SK-N-SH (cell line): ENCODE measurements around the gene PPM1L. TPM values are rescaled to one million over a fixed set of nuclear protein-coding genes. Genes with fewer than 3 reads are reported as not detected.

Source experiments
- CTCF ChIA-PET: fragments of 300-600, 350-600 bp; formaldehyde crosslinking; extraction: SDS; loops from one replicate; lab custom pipeline; 2021; lab: Yijun Ruan, JAX
- POLR2A ChIA-PET: fragments of 350-600 bp; sonication (Branson Sonifier 250); formaldehyde crosslinking; extraction: SDS; loops from one replicate; lab custom pipeline; 2020; ENCODE audit warnings: antibody characterized with exemption, inconsistent platforms; lab: Yijun Ruan, JAX
- DNase-seq: peaks from one replicate; pipeline ENCODE4 v3.0.0; 2012
- H2AFZ ChIP-seq: fragments of 200-600 bp; sonication (generic); 2 replicates; pipeline ENCODE4 v1.8.1; 2016; ENCODE audit warnings: antibody characterized with exemption, mild to moderate bottlenecking, low read depth
- H3F3A ChIP-seq: fragments of 200-600 bp; sonication (generic); replicated peaks from 2 replicates; pipeline ENCODE3; 2016; ENCODE audit warnings: antibody characterized with exemption, mild to moderate bottlenecking; ENCODE audit not compliant: insufficient read depth
- H3K27ac ChIP-seq, 2 experiments: fragments of 200-500 bp in 1 of 2; fragments of 200-600 bp in 1 of 2; sonication (Bioruptor generic) in 1 of 2; sonication (generic), shearing (Covaris generic) in 1 of 2; 2 replicates each; pipeline versions ENCODE4 v1.5.1 to v1.6.1; 2014 to 2016; ENCODE audit warnings: low read depth in 2 of 2, inconsistent platforms in 1 of 2, low read length in 1 of 2, mild to moderate bottlenecking in 1 of 2, mixed read lengths in 1 of 2
- H3K27me3 ChIP-seq: fragments of 200-600 bp; sonication (generic), shearing (Covaris generic); 2 replicates; pipeline ENCODE4 v1.6.1; 2016; ENCODE audit warnings: mixed run types; ENCODE audit not compliant: insufficient read depth
- H3K36me3 ChIP-seq, 2 experiments: fragments of 200-500 bp in 1 of 2; fragments of 200-600 bp in 1 of 2; sonication (Bioruptor generic) in 1 of 2; sonication (generic) in 1 of 2; replicated peaks in 1 of 2; 2 replicates each; pipeline versions ENCODE3 to v1.5.1; 2014 to 2016; ENCODE audit warnings: low read length in 1 of 2, mild to moderate bottlenecking in 1 of 2; ENCODE audit not compliant: insufficient read depth in 2 of 2, control insufficient read depth in 1 of 2
- H3K4me1 ChIP-seq, 2 experiments: fragments of 200-500 bp in 1 of 2; fragments of 200-600 bp in 1 of 2; sonication (Bioruptor generic) in 1 of 2; sonication (generic), shearing (Covaris generic) in 1 of 2; 2 replicates each; pipeline versions ENCODE4 v1.5.1 to v1.6.1; 2014 to 2016; ENCODE audit warnings: low read depth in 1 of 2, low read length in 1 of 2, mixed run types in 1 of 2; ENCODE audit not compliant: insufficient read depth in 2 of 2, control insufficient read depth in 1 of 2
- H3K4me2 ChIP-seq: fragments of 200-600 bp; sonication (generic), shearing (Covaris generic); 2 replicates; pipeline ENCODE4 v1.6.1; 2017; ENCODE audit warnings: mixed run types
- H3K4me3 ChIP-seq, 2 experiments: fragments of 200-500 bp in 1 of 2; fragments of 200-600 bp in 1 of 2; sonication (Bioruptor generic) in 1 of 2; sonication (generic), shearing (Covaris generic) in 1 of 2; 2 replicates each; pipeline versions ENCODE4 v1.5.1 to v1.8.1; 2014 to 2016; ENCODE audit warnings: low read depth in 2 of 2, inconsistent platforms in 1 of 2, low read length in 1 of 2, mild to moderate bottlenecking in 1 of 2, mixed read lengths in 1 of 2, moderate library complexity in 1 of 2
- H3K79me2 ChIP-seq: fragments of 200-600 bp; sonication (generic); 2 replicates; pipeline ENCODE4 v1.8.1; 2017; ENCODE audit warnings: mild to moderate bottlenecking; ENCODE audit not compliant: insufficient read depth
- H3K9ac ChIP-seq: fragments of 200-600 bp; sonication (generic); 2 replicates; pipeline ENCODE4 v1.6.1; 2017; ENCODE audit warnings: mixed run types
- H3K9me2 ChIP-seq: fragments of 200-600 bp; sonication (generic); 2 replicates; pipeline ENCODE4 v1.6.1; 2017; ENCODE audit warnings: mixed run types
- H3K9me3 ChIP-seq: fragments of 200-600 bp; sonication (generic); 2 replicates; pipeline ENCODE4 v1.6.1; 2017; ENCODE audit warnings: mixed run types, mild to moderate bottlenecking, moderate library complexity
- H4K20me1 ChIP-seq: fragments of 200-600 bp; sonication (generic); 2 replicates; pipeline ENCODE4 v1.6.1; 2017; ENCODE audit warnings: mild to moderate bottlenecking, mixed run types; ENCODE audit not compliant: insufficient read depth
- CTCF ChIP-seq: fragments of 200-600 bp; sonication (generic); IDR thresholded peaks from 2 replicates; pipeline ENCODE4 v1.6.1; 2017; ENCODE audit warnings: antibody characterized with exemption, mild to moderate bottlenecking, moderate library complexity
- FOXJ3 ChIP-seq: sonication (generic); formaldehyde crosslinking; IDR thresholded peaks from 2 replicates; pipeline ENCODE4 v1.5.1; 2020; ENCODE audit warnings: mild to moderate bottlenecking, missing genetic modification reagents
- GATA2 ChIP-seq: sonication (generic); formaldehyde crosslinking; IDR thresholded peaks from 2 replicates; pipeline ENCODE4 v1.5.0; 2020; ENCODE audit warnings: mild to moderate bottlenecking, missing genetic modification reagents
- JUND ChIP-seq: IDR thresholded peaks from 2 replicates; pipeline ENCODE4 v1.4.0; 2012
- NRF1 ChIP-seq: IDR thresholded peaks from 2 replicates; pipeline ENCODE4 v1.6.1; 2012; ENCODE audit warnings: low read depth, mild to moderate bottlenecking, low read length
- PBX3 ChIP-seq: IDR thresholded peaks from 2 replicates; pipeline ENCODE4; 2012
- POLR2AphosphoS5 ChIP-seq: IDR thresholded peaks from 2 replicates; pipeline ENCODE4 v1.6.1; 2012; ENCODE audit warnings: low read depth, low read length
- TAF1 ChIP-seq: IDR thresholded peaks from 2 replicates; pipeline ENCODE4 v1.6.1; 2012; ENCODE audit warnings: low read depth, mild to moderate bottlenecking, low read length, moderate library complexity, borderline replicate concordance
- ZBTB33 ChIP-seq: IDR thresholded peaks from 2 replicates; pipeline ENCODE4 v1.4.0; 2012; ENCODE audit warnings: low read depth, borderline replicate concordance
- WGBS: methylation state at CpG from one replicate; pipeline ENCODE4 v1.1.6; 2017; ENCODE audit warnings: low lambda C conversion rate; 5-methylcytosine and 5-hydroxymethylcytosine counted together
- polyA plus RNA-seq, 3 experiments: library from polyadenylated mRNA; depleted of rRNA; stranded (reverse); fragments of >200 nt; gene quantifications; 2 replicates each; pipeline ENCODE4 v1.2.3, GENCODE V29; 2012

The PPM1L gene
- polyA plus RNA-seq, 1 of the 3 experiments (the other 2 are of a cell fraction) = 0.16 TPM

GRCh38 chr3:161070252-161070930, 314.4 kb downstream of the PPM1L start:
- no peaks in the 10 kb centered on the region; a peak in 1 of 4 replicates for H3K4me1 ChIP-seq
- no peaks in the 10 kb centered on the region for H3K9me2 ChIP-seq
- POLR2A ChIA-PET = no interaction called here
- no peak overlapping the region for H3K9ac ChIP-seq
- H3K4me2 ChIP-seq = peak overlapping the region; percentile 31
- H3K27ac ChIP-seq = 0 out of 4 replicates have a peak overlapping the region, but pooled peaks of 1 of the 2 experiments have one; percentile 29
- no peaks in the 10 kb centered on the region for H3K36me3 ChIP-seq
- DNase-seq = no peak
- no peak overlapping the region for H2AFZ ChIP-seq
- CTCF ChIA-PET = interaction anchor here (2.3 kb wide), 1 partner anchor 27 kb away, joined by 6 read pairs; no protein-coding TSS in a partner anchor
- H3K79me2 ChIP-seq = no peaks in the 10 kb centered on the region
- 90% methylated on average over 7 of the region's 9 CpGs for WGBS
- peaks cover 8% of the 10 kb centered on the region for H3F3A ChIP-seq
- peaks cover 5% of the 10 kb centered on the region; the same call in 1 of the 2 replicates for H3K27me3 ChIP-seq
- no peak for TF ChIP-seq POLR2AphosphoS5
- TF ChIP-seq JUND = no peak
- no peak for TF ChIP-seq CTCF
- TF ChIP-seq TAF1 = no peak
- no peak for TF ChIP-seq FOXJ3 (CRISPR knock-in tag)
- no peak for TF ChIP-seq NRF1
- TF ChIP-seq, all 33 proteins: peak for 0
- Histone ChIP-seq H3K4me3 (no peak overlapping the region), H4K20me1 (no peaks in the 10 kb centered on the region), H3K9me3 (no peaks in the 10 kb centered on the region)

- H4K20me1 ChIP-seq = no peaks in the 10 kb centered on the region
- TF ChIP-seq GATA2 (CRISPR knock-in tag) (no peak), PBX3 (no peak), ZBTB33 (no peak), NRF1 (no peak)
- CTCF ChIA-PET = interaction anchor here (0.6 to 2.3 kb wide), 2 partner anchors 11 to 27 kb away, joined by 3 to 6 read pairs; no protein-coding TSS in a partner anchor
Observed at GRCh38 chr3:161070980-161071663, 315.1 kb downstream of the PPM1L start.

More at GRCh38 chr3:161070980-161071663, 315.1 kb downstream of the PPM1L start:
- no peaks in the 10 kb centered on the region for H3K36me3 ChIP-seq
- H3K4me1 ChIP-seq = no peaks in the 10 kb centered on the region; a peak in 1 of 4 replicates
- no peaks in the 10 kb centered on the region for H3K9me2 ChIP-seq
- no peak for DNase-seq
- H3K4me3 ChIP-seq = no peak overlapping the region
- peaks cover 5% of the 10 kb centered on the region; the same call in 1 of the 2 replicates for H3K27me3 ChIP-seq
- no peaks in the 10 kb centered on the region for H3K9me3 ChIP-seq
- 75% methylated on average over 6 of the region's 6 CpGs for WGBS
- H3K79me2 ChIP-seq = no peaks in the 10 kb centered on the region
- no peak overlapping the region for H3K4me2 ChIP-seq
- H3F3A ChIP-seq = peaks cover 8% of the 10 kb centered on the region
- no peak overlapping the region for H3K27ac ChIP-seq
- H2AFZ ChIP-seq = no peak overlapping the region
- no peak overlapping the region for H3K9ac ChIP-seq
- POLR2A ChIA-PET = no interaction called here
